OCI-LY7 (cell line): ENCODE data around the gene SUPT3H. TPM values are rescaled to one million over a fixed set of nuclear protein-coding genes. Genes with fewer than 3 reads are reported as not detected.

Experiments used
- BruUV-seq: library from RNA; stranded (reverse); fragments of 400-500 nt; replicated peaks from 2 replicates; lab custom pipeline; 2021; lab: Mats Ljungman, UMichigan
- CTCF ChIA-PET: fragments of 300-600 bp; sonication (Branson Sonifier 250); formaldehyde crosslinking; loops from one replicate; lab custom pipeline; 2022; ENCODE audit warnings: antibody characterized with exemption; ENCODE audit not compliant: unreplicated experiment; lab: Charles Lee
- POLR2A ChIA-PET: fragments of 300-600 bp; sonication (Branson Sonifier 250); formaldehyde crosslinking; loops from one replicate; lab custom pipeline; 2022; ENCODE audit warnings: antibody characterized with exemption; lab: Charles Lee
- DNase-seq: peaks from one replicate; pipeline ENCODE4 v3.0.0-alpha.2; 2015; ENCODE audit warnings: low spot score
- H2AFZ ChIP-seq: fragments of 200-600 bp; sonication (generic), shearing (Covaris generic); 2 replicates; pipeline ENCODE4 v1.6.1; 2014; ENCODE audit warnings: mild to moderate bottlenecking, antibody characterized with exemption, low read length, moderate library complexity
- H3K27ac ChIP-seq: fragments of 200-600 bp; sonication (generic); 2 replicates; pipeline ENCODE4 v1.5.1; 2014; ENCODE audit warnings: mixed run types, low read depth, mild to moderate bottlenecking, moderate library complexity, low read length, inconsistent platforms; ENCODE audit not compliant: poor library complexity, severe bottlenecking
- H3K36me3 ChIP-seq: fragments of 200-600 bp; sonication (generic); 2 replicates; pipeline ENCODE4 v1.6.1; 2014; ENCODE audit warnings: mild to moderate bottlenecking, antibody characterized with exemption, low read length, moderate library complexity, mixed read lengths; ENCODE audit not compliant: insufficient read depth
- H3K4me1 ChIP-seq: fragments of 200-600 bp; sonication (generic); 2 replicates; pipeline ENCODE4 v1.5.1; 2014; ENCODE audit warnings: mild to moderate bottlenecking, low read length; ENCODE audit not compliant: insufficient read depth, poor library complexity, severe bottlenecking
- H3K4me2 ChIP-seq: fragments of 200-600 bp; sonication (generic); 2 replicates; pipeline ENCODE4 v1.6.1; 2014; ENCODE audit warnings: mild to moderate bottlenecking, low read length
- H3K4me3 ChIP-seq: fragments of 200-600 bp; sonication (generic); 2 replicates; pipeline ENCODE4 v1.5.1; 2014; ENCODE audit warnings: mild to moderate bottlenecking, low read depth, low read length; ENCODE audit not compliant: poor library complexity, severe bottlenecking
- H3K79me2 ChIP-seq: fragments of 200-600 bp; sonication (generic); 2 replicates; pipeline ENCODE4 v1.6.1; 2016; ENCODE audit warnings: low read depth, mild to moderate bottlenecking, low read length, moderate library complexity, mixed read lengths; ENCODE audit not compliant: insufficient read depth
- H3K9me2 ChIP-seq: fragments of 200-600 bp; sonication (generic); 2 replicates; pipeline ENCODE4 v1.6.1; 2016; ENCODE audit warnings: mild to moderate bottlenecking, low read length, mixed read lengths; ENCODE audit not compliant: insufficient read depth
- H3K9me3 ChIP-seq: fragments of 200-600 bp; sonication (generic); 2 replicates; pipeline ENCODE4 v1.6.1; 2014; ENCODE audit warnings: mild to moderate bottlenecking, mixed run types, low read length, mixed read lengths
- H4K20me1 ChIP-seq: fragments of 200-600 bp; sonication (generic); 2 replicates; pipeline ENCODE4 v1.6.1; 2014; ENCODE audit warnings: mild to moderate bottlenecking, antibody characterized with exemption, low read length, moderate library complexity, mixed read lengths; ENCODE audit not compliant: insufficient read depth
- EZH2phosphoT487 ChIP-seq: fragments of 200-600 bp; sonication (generic); IDR thresholded peaks from 2 replicates; pipeline ENCODE4 v1.6.1; 2018; ENCODE audit warnings: low read depth, borderline replicate concordance, mild to moderate bottlenecking, mixed run types, antibody characterized with exemption, low read length, moderate library complexity, mixed read lengths
- intact Hi-C: fragments of 100-400 bp; cut with micrococcal nuclease; formaldehyde crosslinking; loops from one replicate; pipeline ENCODE4 v1.10.0; 2022; ENCODE audit not compliant: unreplicated experiment
- total RNA-seq, 2 experiments: library from RNA; depleted of rRNA in 1 of 2; stranded (reverse); fragments of >200 nt in 1 of 2; shearing (Covaris generic) in 1 of 2; gene quantifications; 2 replicates each; pipeline ENCODE4 v1.2.3, GENCODE V29; 2014 to 2022
- TF ChIP-seq, protein P1 (sequence below): fragments of 200-600 bp; sonication (generic); conservative IDR thresholded peaks from 2 replicates; pipeline ENCODE4 v1.5.1; 2014; ENCODE audit warnings: mild to moderate bottlenecking, antibody characterized with exemption, low read length, moderate library complexity, mixed read lengths

SUPT3H gene
- total RNA-seq, 2 experiments from 2014 or later: 1.1 to 7.1 TPM

DNA sequence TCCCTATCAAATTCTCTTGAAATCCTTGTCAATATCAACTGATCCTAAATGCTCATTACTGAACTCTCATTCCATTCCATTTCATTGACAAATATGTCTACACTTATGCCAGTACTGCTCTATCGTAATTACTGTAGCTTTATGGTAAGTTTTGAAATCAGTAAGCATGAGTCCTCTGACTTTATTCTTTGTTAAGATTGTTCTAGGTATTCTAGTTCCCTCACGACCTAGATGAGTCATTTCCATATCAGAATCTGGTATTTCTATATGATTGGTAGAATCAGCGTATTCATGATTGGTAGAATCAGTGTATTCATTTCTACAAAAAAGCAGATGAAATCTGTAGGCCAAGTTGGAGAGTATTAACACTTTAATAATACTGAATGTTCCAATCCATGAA is 368.2 kb downstream of the SUPT3H start:
- no peak overlapping the region for H3K4me2 ChIP-seq
- ChIA-PET POLR2A (no interaction called here), CTCF (no interaction called here)
- no peaks in the 10 kb centered on the region for H3K9me2 ChIP-seq
- H3K4me3 ChIP-seq: no peak overlapping the region
- intact Hi-C loops: no loop called here
- no peak overlapping the region for H3K27ac ChIP-seq
- no peak overlapping the region for H2AFZ ChIP-seq
- BruUV-seq: no TSS peak
- TF ChIP-seq, protein P1, sequence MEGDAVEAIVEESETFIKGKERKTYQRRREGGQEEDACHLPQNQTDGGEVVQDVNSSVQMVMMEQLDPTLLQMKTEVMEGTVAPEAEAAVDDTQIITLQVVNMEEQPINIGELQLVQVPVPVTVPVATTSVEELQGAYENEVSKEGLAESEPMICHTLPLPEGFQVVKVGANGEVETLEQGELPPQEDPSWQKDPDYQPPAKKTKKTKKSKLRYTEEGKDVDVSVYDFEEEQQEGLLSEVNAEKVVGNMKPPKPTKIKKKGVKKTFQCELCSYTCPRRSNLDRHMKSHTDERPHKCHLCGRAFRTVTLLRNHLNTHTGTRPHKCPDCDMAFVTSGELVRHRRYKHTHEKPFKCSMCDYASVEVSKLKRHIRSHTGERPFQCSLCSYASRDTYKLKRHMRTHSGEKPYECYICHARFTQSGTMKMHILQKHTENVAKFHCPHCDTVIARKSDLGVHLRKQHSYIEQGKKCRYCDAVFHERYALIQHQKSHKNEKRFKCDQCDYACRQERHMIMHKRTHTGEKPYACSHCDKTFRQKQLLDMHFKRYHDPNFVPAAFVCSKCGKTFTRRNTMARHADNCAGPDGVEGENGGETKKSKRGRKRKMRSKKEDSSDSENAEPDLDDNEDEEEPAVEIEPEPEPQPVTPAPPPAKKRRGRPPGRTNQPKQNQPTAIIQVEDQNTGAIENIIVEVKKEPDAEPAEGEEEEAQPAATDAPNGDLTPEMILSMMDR: no peak
- H3K36me3 ChIP-seq: no peaks in the 10 kb centered on the region
- no peaks in the 10 kb centered on the region for H3K9me3 ChIP-seq
- no peaks in the 10 kb centered on the region for H4K20me1 ChIP-seq
- DNase-seq: no peak
- no peaks in the 10 kb centered on the region for H3K79me2 ChIP-seq
- H3K4me1 ChIP-seq: no peaks in the 10 kb centered on the region

DNA sequence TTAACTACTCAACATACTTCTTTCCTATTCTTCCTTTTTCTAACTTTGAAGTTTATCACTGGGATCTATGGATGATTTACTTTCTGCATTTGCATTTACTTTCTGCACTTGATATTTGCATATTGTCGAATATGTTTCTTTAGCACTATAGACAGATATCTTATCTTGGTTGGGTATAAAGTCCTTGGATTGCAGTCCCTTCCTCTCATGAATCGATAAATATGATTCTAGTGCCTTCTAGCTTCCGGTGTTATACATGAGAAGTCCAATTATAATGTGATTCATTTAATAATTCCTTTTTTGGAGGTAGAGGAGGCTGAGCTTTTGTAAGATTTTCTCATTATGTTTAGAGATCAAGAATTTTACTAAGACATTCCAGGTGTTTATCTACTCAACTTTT is 370.8 kb downstream of the SUPT3H start:
- ChIA-PET CTCF (no interaction called here), POLR2A (interaction anchor here (1.1 kb wide), 1 partner anchor 8 kb away, joined by 3 read pairs; no protein-coding TSS in a partner anchor)
- intact Hi-C loops: no loop called here

DNA sequence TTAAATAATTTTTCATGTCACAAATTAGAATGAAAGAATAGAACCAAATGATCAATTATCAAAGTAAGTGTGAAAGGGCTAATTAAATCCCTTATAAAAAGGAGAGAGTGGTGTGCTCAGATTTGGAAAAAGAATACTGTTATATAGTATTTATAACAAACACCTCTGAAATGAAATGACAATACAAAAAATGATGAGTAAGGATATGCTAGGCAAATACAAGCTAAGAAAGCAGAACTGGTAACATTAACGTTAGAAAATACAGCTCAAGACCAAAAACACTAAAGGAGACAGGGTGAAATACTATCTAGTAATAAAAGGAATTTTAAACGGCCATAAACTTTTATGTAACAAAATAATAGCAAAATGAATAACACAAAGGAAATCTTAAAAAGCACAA is 373.8 kb downstream of the SUPT3H start:
- ChIA-PET POLR2A (interaction anchor here (0.6 kb wide), 2 partner anchors 17 to 305 kb away, joined by 3 read pairs; no protein-coding TSS in a partner anchor), CTCF (no interaction called here)
- no peak for DNase-seq
- no peaks in the 10 kb centered on the region for H4K20me1 ChIP-seq
- H3K4me1 ChIP-seq: no peaks in the 10 kb centered on the region
- TF ChIP-seq, protein P1: no peak
- TF ChIP-seq EZH2phosphoT487: no peak
- H3K4me3 ChIP-seq: no peak overlapping the region
- BruUV-seq: no TSS peak
- H3K79me2 ChIP-seq: no peaks in the 10 kb centered on the region
- no peak overlapping the region for H2AFZ ChIP-seq
- H3K36me3 ChIP-seq: no peaks in the 10 kb centered on the region
- H3K4me2 ChIP-seq: no peak overlapping the region
- no peaks in the 10 kb centered on the region for H3K9me2 ChIP-seq
- H3K9me3 ChIP-seq: no peaks in the 10 kb centered on the region
- no peak overlapping the region for H3K27ac ChIP-seq
- intact Hi-C loops: no loop called here

More for the DNA sequence above, 370.8 kb downstream of the SUPT3H start:
- no peaks in the 10 kb centered on the region for H3K79me2 ChIP-seq
- no peak for DNase-seq
- no TSS peak for BruUV-seq
- TF ChIP-seq, protein P1: no peak
- TF ChIP-seq EZH2phosphoT487: no peak
- H3K9me3 ChIP-seq: no peaks in the 10 kb centered on the region
- no peaks in the 10 kb centered on the region for H3K4me1 ChIP-seq
- no peaks in the 10 kb centered on the region for H3K9me2 ChIP-seq
- H3K4me3 ChIP-seq: no peak overlapping the region
- no peak overlapping the region for H3K4me2 ChIP-seq
- H3K27ac ChIP-seq: no peak overlapping the region
- H3K36me3 ChIP-seq: no peaks in the 10 kb centered on the region
- no peaks in the 10 kb centered on the region for H4K20me1 ChIP-seq
- no peak overlapping the region for H2AFZ ChIP-seq
